ENCODE measurements around the gene CD3G.

Gene CD3G

GRCh38 chr11:118328745-118329144, 15.4 kb upstream of the CD3G start:
- no peak for DNase-seq

- no peak for DNase-seq
Observed at GRCh38 chr11:118334745-118335144, 9.4 kb upstream of the CD3G start.

GRCh38 chr11:118338637-118339061, 5.5 kb upstream of the CD3G start:
- DNase-seq, result peak; percentile 77

- DNase-seq, result no peak
Observed at GRCh38 chr11:118339281-118339961, 4.7 kb upstream of the CD3G start.

- no peak for DNase-seq
Observed at GRCh38 chr11:118340449-118340848, 3.7 kb upstream of the CD3G start.

- no peak for DNase-seq
Observed at GRCh38 chr11:118341261-118341660, 2.9 kb upstream of the CD3G start.

- no peak for DNase-seq
Observed at GRCh38 chr11:118341815-118342489, 2.2 kb upstream of the CD3G start.

GRCh38 chr11:118342503-118343161, 1.5 kb upstream of the CD3G start, which contains the start of gene CD3D:
Gene CD3D, minus strand, starts transcription at chr11:118342705. Its CDS starts 98 bp downstream, at chr11:118342607.
- DNase-seq, result peak; percentile 61

GRCh38 chr11:118343248-118343647, 896 bp upstream of the CD3G start:
- DNase-seq, result no peak

GRCh38 chr11:118349475-118349874, 5.3 kb downstream of the CD3G start:
- no peak for DNase-seq

- no peak for DNase-seq
Observed at GRCh38 chr11:118353084-118353710, 9.1 kb downstream of the CD3G start.

GRCh38 chr11:118358071-118358470, 13.9 kb downstream of the CD3G start:
- DNase-seq, result no peak

- peak; percentile 93 for DNase-seq
Observed at GRCh38 chr11:118359295-118359958, 15.3 kb downstream of the CD3G start, which contains the start of gene UBE4A. Gene UBE4A, plus strand, starts transcription at chr11:118359600. Its CDS starts 5,481 bp downstream, at chr11:118365081.

GRCh38 chr11:118364956-118365615, 20.9 kb downstream of the CD3G start:
- DNase-seq, result no peak

GRCh38 chr11:118366287-118366686, 22.1 kb downstream of the CD3G start:
- DNase-seq, result no peak

- DNase-seq, result no peak
Observed at GRCh38 chr11:118370774-118371173, 26.6 kb downstream of the CD3G start.

GRCh38 chr11:118373263-118373662, 29.1 kb downstream of the CD3G start:
- DNase-seq, result no peak

GRCh38 chr11:118373871-118374270, 29.7 kb downstream of the CD3G start:
- no peak for DNase-seq

- no peak for DNase-seq
Observed at GRCh38 chr11:118374729-118375128, 30.6 kb downstream of the CD3G start.

GRCh38 chr11:118375978-118376377, 31.8 kb downstream of the CD3G start:
- DNase-seq, result no peak

GRCh38 chr11:118379497-118379896, 35.4 kb downstream of the CD3G start:
- no peak for DNase-seq

GRCh38 chr11:118380571-118380970, 36.4 kb downstream of the CD3G start:
- no peak for DNase-seq
